NCI-H460 (cell line): ENCODE measurements around the gene AMN. TPM values are rescaled to one million over a fixed set of nuclear protein-coding genes. Genes with fewer than 3 reads are reported as not detected.

ENCODE experiments used
- DNase-seq: peaks from one replicate; pipeline ENCODE4 v3.0.0-alpha.2; 2016; ENCODE audit warnings: low read depth; ENCODE audit errors: extremely low read depth
- total RNA-seq: library from RNA; depleted of rRNA; stranded (reverse); fragments of >200 nt; shearing (Covaris generic); gene quantifications from 2 replicates; pipeline ENCODE4 v1.2.3, GENCODE V29; 2014

Gene AMN
- total RNA-seq, 1 experiment from 2014 or later = 0.20 TPM

- no peak for DNase-seq
Observed at GRCh38 chr14:102898298-102898697, 24.2 kb upstream of the AMN start.

GRCh38 chr14:102898776-102899515 is 23.5 kb upstream of the AMN start:
- DNase-seq = no peak

- no peak for DNase-seq
Observed at GRCh38 chr14:102899516-102899900, 23.0 kb upstream of the AMN start.

GRCh38 chr14:102900631-102901571 is 21.6 kb upstream of the AMN start:
- DNase-seq = no peak

- no peak for DNase-seq
Observed at GRCh38 chr14:102901633-102902032, 20.8 kb upstream of the AMN start.

GRCh38 chr14:102902086-102902485 is 20.4 kb upstream of the AMN start:
- DNase-seq = no peak

- no peak for DNase-seq
Observed at GRCh38 chr14:102902523-102903247, 19.8 kb upstream of the AMN start.

- no peak for DNase-seq
Observed at GRCh38 chr14:102903248-102903888, 19.1 kb upstream of the AMN start.

- no peak for DNase-seq
Observed at GRCh38 chr14:102903889-102904512, 18.5 kb upstream of the AMN start.

- no peak for DNase-seq
Observed at GRCh38 chr14:102905116-102906108, 17.1 kb upstream of the AMN start.

GRCh38 chr14:102906616-102907302 is 15.7 kb upstream of the AMN start:
- DNase-seq = no peak

- DNase-seq = no peak
Observed at GRCh38 chr14:102907303-102907844, 15.1 kb upstream of the AMN start.

GRCh38 chr14:102907980-102908730 is 14.3 kb upstream of the AMN start:
- no peak for DNase-seq

GRCh38 chr14:102908766-102909455 is 13.6 kb upstream of the AMN start:
- DNase-seq = no peak

GRCh38 chr14:102909462-102909861 is 13.0 kb upstream of the AMN start:
- DNase-seq = no peak

- DNase-seq = no peak
Observed at GRCh38 chr14:102909911-102910310, 12.6 kb upstream of the AMN start.

- no peak for DNase-seq
Observed at GRCh38 chr14:102910442-102910841, 12.0 kb upstream of the AMN start.
